Suprapubic skin (tissue), 3 donors: ENCODE measurements around the gene CHRNB1.

ENCODE experiments used
- CTCF ChIP-seq, 2 donors: fragments of 200-600 bp in 1 of 2; fragments of 450-650 bp in 1 of 2; sonication (generic) in 1 of 2; IDR thresholded peaks; one replicate each; pipeline ENCODE4 v1.5.1; 2016 to 2019; ENCODE audit warnings: antibody characterized with exemption in 2 of 2, mild to moderate bottlenecking in 1 of 2, moderate library complexity in 1 of 2
- POLR2A ChIP-seq, 2 donors: fragments of 450-650 bp; IDR thresholded peaks; one replicate each; pipeline ENCODE4 v1.6.1; 2017; ENCODE audit warnings: antibody characterized with exemption in 2 of 2, mild to moderate bottlenecking in 2 of 2, moderate library complexity in 2 of 2

GRCh38 chr17:7442142-7442541 is 2.7 kb upstream of the CHRNB1 start:
- TF ChIP-seq CTCF (IDR thresholded peaks at IDR 0.05) (no peak), POLR2A (IDR thresholded peaks at IDR 0.05) (no peak)
